SU-DHL-6 (cell line): ENCODE data around the gene KLHL25.

ENCODE experiments used
- H2AFZ ChIP-seq: fragments of 200-600 bp; sonication (generic); 2 replicates; pipeline ENCODE4 v1.6.1; 2014; ENCODE audit warnings: low read depth, mild to moderate bottlenecking, moderate library complexity, mixed read lengths, antibody characterized with exemption, low read length; ENCODE audit not compliant: severe bottlenecking
- H3F3A ChIP-seq: fragments of 200-600 bp; shearing (Covaris generic); 2 replicates; pipeline ENCODE4 v1.6.0; 2016; ENCODE audit warnings: antibody characterized with exemption, mild to moderate bottlenecking; ENCODE audit not compliant: insufficient read depth
- H3K27ac ChIP-seq: fragments of 200-600 bp; sonication (generic); 2 replicates; pipeline ENCODE4 v1.5.1; 2016; ENCODE audit warnings: low read depth, mild to moderate bottlenecking, low read length, moderate library complexity, mixed read lengths
- H3K27me3 ChIP-seq: fragments of 200-600 bp; sonication (generic), shearing (Covaris generic); 2 replicates; pipeline ENCODE4 v1.6.0; 2014; ENCODE audit warnings: mild to moderate bottlenecking, low read length
- H3K36me3 ChIP-seq: fragments of 200-600 bp; sonication (generic); 2 replicates; pipeline ENCODE4 v1.6.1; 2014; ENCODE audit warnings: mild to moderate bottlenecking, low read length, mixed read lengths
- H3K4me2 ChIP-seq: fragments of 300-600, 200-600 bp; shearing (Covaris generic), sonication (generic); 2 replicates; pipeline ENCODE4 v1.6.0; 2014; ENCODE audit warnings: low read length, low read depth, mild to moderate bottlenecking; ENCODE audit not compliant: poor library complexity, severe bottlenecking
- H3K4me3 ChIP-seq: fragments of 200-600 bp; sonication (generic); 2 replicates; pipeline ENCODE4 v1.5.1; 2014; ENCODE audit warnings: antibody characterized with exemption, low read length, mild to moderate bottlenecking, mixed read lengths; ENCODE audit not compliant: insufficient read depth, poor library complexity, severe bottlenecking
- H3K79me2 ChIP-seq: fragments of 200-600 bp; sonication (generic); 2 replicates; pipeline ENCODE4 v1.6.1; 2014; ENCODE audit warnings: mild to moderate bottlenecking, low read length, moderate library complexity; ENCODE audit not compliant: insufficient read depth
- H3K9ac ChIP-seq: fragments of 200-600 bp; sonication (generic); 2 replicates; pipeline ENCODE4 v1.7.0; 2014; ENCODE audit warnings: mild to moderate bottlenecking, low read length
- H3K9me2 ChIP-seq: fragments of 200-600 bp; sonication (generic); replicated peaks from 2 replicates; pipeline ENCODE4 v1.6.1; 2014; ENCODE audit warnings: low read length; ENCODE audit not compliant: insufficient read depth
- H3K9me3 ChIP-seq: fragments of 200-600 bp; sonication (generic); 2 replicates; pipeline ENCODE4 v1.6.1; 2014; ENCODE audit warnings: low read length, mixed read lengths; ENCODE audit not compliant: insufficient read depth
- H4K20me1 ChIP-seq: fragments of 200-600 bp; sonication (generic); 2 replicates; pipeline ENCODE4 v1.6.1; 2014; ENCODE audit warnings: low read depth, mild to moderate bottlenecking, antibody characterized with exemption, low read length, moderate library complexity, mixed read lengths
- CTCF ChIP-seq: fragments of 200-600 bp; sonication (generic); IDR thresholded peaks from one replicate; pipeline ENCODE4 v1.5.1; 2017; ENCODE audit warnings: antibody characterized with exemption, mild to moderate bottlenecking, low read length, moderate library complexity; ENCODE audit not compliant: insufficient read depth, poor library complexity, severe bottlenecking
- EZH2phosphoT487 ChIP-seq: fragments of 200-600 bp; sonication (generic), shearing (Covaris generic); conservative IDR thresholded peaks from 2 replicates; pipeline ENCODE4 v1.6.1; 2018; ENCODE audit warnings: mild to moderate bottlenecking, antibody characterized with exemption, low read length, moderate library complexity, mixed read lengths

KLHL25 gene

GRCh38 chr15:85837011-85837433, 42.3 kb upstream of the KLHL25 start:
- H3K9me2 ChIP-seq = no peaks in the 10 kb centered on the region
- no peak overlapping the region for H3K4me3 ChIP-seq
- no peak for TF ChIP-seq CTCF
- TF ChIP-seq EZH2phosphoT487 = no peak
- H3K9ac ChIP-seq = no peak overlapping the region
- no peaks in the 10 kb centered on the region for H3K79me2 ChIP-seq
- no peak overlapping the region for H3K27ac ChIP-seq
- H3K27me3 ChIP-seq = no peaks in the 10 kb centered on the region
- no peak overlapping the region for H3K4me2 ChIP-seq
- H3K9me3 ChIP-seq = no peaks in the 10 kb centered on the region
- H3K36me3 ChIP-seq = no peaks in the 10 kb centered on the region
- H3F3A ChIP-seq = no peaks in the 10 kb centered on the region
- H2AFZ ChIP-seq = no peak overlapping the region
- H4K20me1 ChIP-seq = no peaks in the 10 kb centered on the region

GRCh38 chr15:85834651-85835050, 39.9 kb upstream of the KLHL25 start:
- Histone ChIP-seq H3K27me3 (no peaks in the 10 kb centered on the region), H3K4me2 (no peak overlapping the region), H4K20me1 (no peaks in the 10 kb centered on the region), H3K79me2 (no peaks in the 10 kb centered on the region), H3K4me3 (no peak overlapping the region), H3K9me3 (no peaks in the 10 kb centered on the region), H3F3A (no peaks in the 10 kb centered on the region), H3K36me3 (no peaks in the 10 kb centered on the region), H3K27ac (no peak overlapping the region), H2AFZ (no peak overlapping the region), H3K9me2 (no peaks in the 10 kb centered on the region), H3K9ac (no peak overlapping the region)
- TF ChIP-seq EZH2phosphoT487 = no peak
- no peak for TF ChIP-seq CTCF

GRCh38 chr15:85832394-85832793, 37.7 kb upstream of the KLHL25 start:
- H3K36me3 ChIP-seq = no peaks in the 10 kb centered on the region
- no peak overlapping the region for H3K4me3 ChIP-seq
- H2AFZ ChIP-seq = no peak overlapping the region
- no peaks in the 10 kb centered on the region for H4K20me1 ChIP-seq
- no peak overlapping the region for H3K9ac ChIP-seq
- no peaks in the 10 kb centered on the region for H3K79me2 ChIP-seq
- H3K9me3 ChIP-seq = no peaks in the 10 kb centered on the region
- TF ChIP-seq EZH2phosphoT487 = no peak
- TF ChIP-seq CTCF = no peak
- H3K4me2 ChIP-seq = no peak overlapping the region
- H3F3A ChIP-seq = no peaks in the 10 kb centered on the region
- H3K9me2 ChIP-seq = no peaks in the 10 kb centered on the region
- no peaks in the 10 kb centered on the region for H3K27me3 ChIP-seq
- H3K27ac ChIP-seq = no peak overlapping the region
